H9 (cell line): ENCODE results near the gene GPR161. TPM values are rescaled to one million over a fixed set of nuclear protein-coding genes. Genes with fewer than 3 reads are reported as not detected.

Experiments
- DNase-seq: peaks from one replicate; pipeline ENCODE4 v3.0.0-alpha.2; 2017
- H2AFZ ChIP-seq: one replicate; pipeline ENCODE4 v1.6.1; 2013; ENCODE audit warnings: mild to moderate bottlenecking, low read length, control low read depth, moderate library complexity
- H2AK5ac ChIP-seq: 2 replicates; pipeline ENCODE4 v1.6.1; 2013; ENCODE audit warnings: low read length, control low read depth, mixed read lengths; ENCODE audit not compliant: insufficient read length
- H2BK120ac ChIP-seq: one replicate; pipeline ENCODE4 v1.6.1; 2013; ENCODE audit warnings: low read depth, mild to moderate bottlenecking, low read length, control low read depth, inconsistent platforms; ENCODE audit not compliant: poor library complexity, severe bottlenecking
- H2BK12ac ChIP-seq: 2 replicates; pipeline ENCODE4 v1.6.1; 2013; ENCODE audit warnings: low read length, control low read depth, mixed read lengths, low read depth; ENCODE audit not compliant: insufficient read length
- H2BK15ac ChIP-seq: 2 replicates; pipeline ENCODE4 v1.6.1; 2013; ENCODE audit warnings: low read depth, low read length, control low read depth
- H2BK20ac ChIP-seq: one replicate; pipeline ENCODE4 v1.6.1; 2013; ENCODE audit warnings: low read depth, mild to moderate bottlenecking, low read length, control low read depth, inconsistent platforms; ENCODE audit not compliant: poor library complexity, severe bottlenecking
- H2BK5ac ChIP-seq: 2 replicates; pipeline ENCODE4 v1.6.1; 2013; ENCODE audit warnings: low read length, control low read depth, mixed read lengths; ENCODE audit not compliant: insufficient read length
- H3K14ac ChIP-seq: 2 replicates; pipeline ENCODE4 v1.6.1; 2013; ENCODE audit warnings: low read length, control low read depth; ENCODE audit not compliant: insufficient read depth
- H3K18ac ChIP-seq: 2 replicates; pipeline ENCODE4 v1.6.1; 2013; ENCODE audit warnings: low read depth, mild to moderate bottlenecking, mixed read lengths, low read length, control low read depth; ENCODE audit not compliant: insufficient read length
- H3K23ac ChIP-seq: 2 replicates; pipeline ENCODE4 v1.6.1; 2013; ENCODE audit warnings: low read length, control low read depth, mixed read lengths, low read depth; ENCODE audit not compliant: insufficient read length
- H3K23me2 ChIP-seq: 2 replicates; pipeline ENCODE4 v1.6.1; 2013; ENCODE audit warnings: low read depth, mild to moderate bottlenecking, mixed read lengths, low read length, control low read depth; ENCODE audit not compliant: insufficient read length, poor library complexity, severe bottlenecking
- H3K27ac ChIP-seq: 2 replicates; pipeline ENCODE4 v1.5.1; 2013; ENCODE audit warnings: low read length, control low read depth, mixed read lengths, low read depth; ENCODE audit not compliant: insufficient read length
- H3K27me3 ChIP-seq: 2 replicates; pipeline ENCODE4 v1.6.1; 2013; ENCODE audit warnings: low read length, control low read depth, inconsistent platforms; ENCODE audit not compliant: insufficient read depth
- H3K4ac ChIP-seq: 2 replicates; pipeline ENCODE4 v1.6.1; 2013; ENCODE audit warnings: low read depth, mild to moderate bottlenecking, control low read depth, inconsistent platforms, low read length, moderate library complexity
- H3K4me1 ChIP-seq: 2 replicates; pipeline ENCODE4 v1.6.1; 2013; ENCODE audit warnings: low read length, control low read depth, inconsistent platforms; ENCODE audit not compliant: insufficient read depth
- H3K4me2 ChIP-seq: 2 replicates; pipeline ENCODE4 v1.6.1; 2013; ENCODE audit warnings: low read length, control low read depth, mixed read lengths; ENCODE audit not compliant: insufficient read length, insufficient read depth
- H3K56ac ChIP-seq: 2 replicates; pipeline ENCODE4 v1.6.1; 2013; ENCODE audit warnings: low read depth, mild to moderate bottlenecking, mixed read lengths, low read length, control low read depth; ENCODE audit not compliant: insufficient read length
- H3K79me1 ChIP-seq: 2 replicates; pipeline ENCODE4 v1.6.1; 2013; ENCODE audit warnings: low read depth, mild to moderate bottlenecking, moderate library complexity, low read length, control low read depth, inconsistent platforms; ENCODE audit not compliant: insufficient read depth, poor library complexity, severe bottlenecking
- H3K79me2 ChIP-seq: 2 replicates; pipeline ENCODE4 v1.6.1; 2013; ENCODE audit warnings: low read length, control low read depth, inconsistent platforms; ENCODE audit not compliant: insufficient read depth
- H3K9ac ChIP-seq: 2 replicates; pipeline ENCODE4 v1.6.1; 2013; ENCODE audit warnings: low read length, control low read depth, mixed read lengths; ENCODE audit not compliant: insufficient read length; ENCODE audit errors: extremely low read depth
- H3K9me3 ChIP-seq: one replicate; pipeline ENCODE4 v1.6.1; 2013; ENCODE audit warnings: low read depth, low read length, inconsistent platforms; ENCODE audit not compliant: control insufficient read depth
- H3T11ph ChIP-seq: one replicate; pipeline ENCODE4 v1.6.1; 2013; ENCODE audit warnings: mild to moderate bottlenecking, low read length, control low read depth, inconsistent platforms
- H4K20me1 ChIP-seq: one replicate; pipeline ENCODE4 v1.6.1; 2013; ENCODE audit not compliant: control insufficient read depth, insufficient read length, insufficient read depth
- H4K5ac ChIP-seq: 2 replicates; pipeline ENCODE4 v1.6.1; 2013; ENCODE audit warnings: low read depth, mild to moderate bottlenecking, mixed read lengths, low read length, control low read depth; ENCODE audit not compliant: insufficient read length
- H4K8ac ChIP-seq: replicated peaks from 2 replicates; pipeline ENCODE4 v1.6.1; 2013; ENCODE audit warnings: low read length, control low read depth, mixed read lengths, low read depth; ENCODE audit not compliant: insufficient read length
- H4K91ac ChIP-seq: 2 replicates; pipeline ENCODE4 v1.6.1; 2013; ENCODE audit warnings: low read depth, mild to moderate bottlenecking, moderate library complexity, mixed read lengths, low read length, control low read depth; ENCODE audit not compliant: insufficient read length
- H3K27ac Mint-ChIP-seq, 3 experiments: 2 replicates in 2 of 3; 3 replicates in 1 of 3; pipeline ENCODE4 v1.8.0; 2020 to 2021; ENCODE audit warnings: mixed read lengths in 3 of 3, mild to moderate bottlenecking in 1 of 3, moderate library complexity in 1 of 3
- H3K27me3 Mint-ChIP-seq: 2 replicates; pipeline ENCODE4 v1.8.0; 2021; ENCODE audit warnings: low read depth, mild to moderate bottlenecking, moderate library complexity, mixed read lengths
- H3K36me3 Mint-ChIP-seq, 3 experiments: 2 replicates in 2 of 3; 3 replicates in 1 of 3; pipeline ENCODE4 v1.8.0; 2020 to 2021; ENCODE audit warnings: low read depth in 3 of 3, mixed read lengths in 3 of 3; ENCODE audit not compliant: insufficient read depth in 1 of 3
- H3K4me1 Mint-ChIP-seq, 2 experiments: 2 replicates each; pipeline ENCODE4 v1.8.0; 2020; ENCODE audit warnings: mixed read lengths in 2 of 2
- H3K4me3 Mint-ChIP-seq, 2 experiments: 2 replicates in 1 of 2; 3 replicates in 1 of 2; pipeline ENCODE4 v1.8.0; 2020 to 2021; ENCODE audit warnings: mild to moderate bottlenecking in 2 of 2, mixed read lengths in 2 of 2, moderate library complexity in 1 of 2
- H3K9me3 Mint-ChIP-seq, 2 experiments: 2 replicates in 1 of 2; 3 replicates in 1 of 2; pipeline ENCODE4 v1.8.0; 2020; ENCODE audit warnings: mild to moderate bottlenecking in 2 of 2, mixed read lengths in 2 of 2, moderate library complexity in 1 of 2
- WGBS: extraction: QIAGEN DNeasy Blood & Tissue Kit; methylation state at CpG from one replicate; pipeline ENCODE4 v1.1.7; 2013; ENCODE audit warnings: missing lambda C conversion rate, low lambda C conversion rate, mixed read lengths; ENCODE audit not compliant: insufficient read length; ENCODE audit errors: extremely low coverage; 5-methylcytosine and 5-hydroxymethylcytosine counted together
- total RNA-seq: library from RNA; stranded (reverse); gene quantifications from 2 replicates; pipeline ENCODE4 v1.2.1, GENCODE V29; 2021
- TF ChIP-seq, protein P1 (sequence below): fragments of 200-600 bp; sonication (generic); conservative IDR thresholded peaks from 3 replicates; pipeline ENCODE4 v1.8.0; 2021; ENCODE audit warnings: antibody characterized with exemption, mild to moderate bottlenecking

GPR161 gene
- total RNA-seq, 1 experiment from 2014 or later = 10.6 TPM

DNA sequence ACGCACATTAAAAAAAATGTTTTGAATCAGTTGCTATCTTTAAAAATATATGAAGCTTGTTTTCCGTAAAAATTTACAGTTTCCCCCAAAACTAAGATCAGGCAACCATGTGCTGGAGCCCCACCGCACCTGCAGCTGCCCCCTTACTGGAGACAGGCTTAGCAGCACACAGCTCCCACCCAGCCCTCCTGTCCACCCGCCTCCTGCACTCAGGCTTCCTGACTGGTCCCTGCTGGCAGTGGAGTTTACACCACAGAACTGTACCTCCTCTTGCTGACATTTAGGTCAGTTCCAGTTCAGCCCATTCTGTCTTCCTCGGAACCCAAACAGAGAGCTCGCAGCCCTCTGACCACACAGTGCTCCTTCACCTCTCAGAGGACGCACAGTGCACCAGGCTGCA is 2.1 kb downstream of the GPR161 start:
- Histone ChIP-seq H4K20me1 (no peaks in the 10 kb centered on the region), H3K4ac (no peak overlapping the region), H3K9me3 (no peaks in the 10 kb centered on the region), H2BK12ac (no peak overlapping the region), H3K56ac (no peak overlapping the region), H2AFZ (no peak overlapping the region), H3K18ac (no peak overlapping the region), H4K8ac (no peak overlapping the region), H3K79me2 (no peaks in the 10 kb centered on the region), H3T11ph (no peak overlapping the region), H3K9ac (no peak overlapping the region), H3K27ac (no peak overlapping the region), H2BK120ac (no peak overlapping the region), H3K23ac (no peak overlapping the region), H2BK15ac (no peak overlapping the region), H4K5ac (no peak overlapping the region), H2BK20ac (no peak overlapping the region), H2BK5ac (no peak overlapping the region), H3K79me1 (no peaks in the 10 kb centered on the region), H4K91ac (no peak overlapping the region), H3K14ac (no peak overlapping the region), H2AK5ac (no peak overlapping the region), H3K4me1 (peaks cover 4% of the 10 kb centered on the region), H3K4me2 (peak overlapping the region; percentile 70), H3K27me3 (peaks cover 2% of the 10 kb centered on the region; the same call in 1 of the 2 replicates), H3K23me2 (peaks cover 15% of the 10 kb centered on the region)
- Mint-ChIP-seq H3K27me3 (peaks cover 35% of the 10 kb centered on the region), H3K4me3 (peak overlapping the region; percentile 72 to 92), H3K27ac (no peak overlapping the region), H3K4me1 (peaks cover 31 to 39% of the 10 kb centered on the region in 2 experiments), H3K9me3 (no peaks in the 10 kb centered on the region; a peak in 2 of 5 replicates), H3K36me3 (peaks cover 2 to 14% (median 7%) of the 10 kb centered on the region in 3 experiments; a peak in 4 of 7 replicates)
- TF ChIP-seq, protein P1, sequence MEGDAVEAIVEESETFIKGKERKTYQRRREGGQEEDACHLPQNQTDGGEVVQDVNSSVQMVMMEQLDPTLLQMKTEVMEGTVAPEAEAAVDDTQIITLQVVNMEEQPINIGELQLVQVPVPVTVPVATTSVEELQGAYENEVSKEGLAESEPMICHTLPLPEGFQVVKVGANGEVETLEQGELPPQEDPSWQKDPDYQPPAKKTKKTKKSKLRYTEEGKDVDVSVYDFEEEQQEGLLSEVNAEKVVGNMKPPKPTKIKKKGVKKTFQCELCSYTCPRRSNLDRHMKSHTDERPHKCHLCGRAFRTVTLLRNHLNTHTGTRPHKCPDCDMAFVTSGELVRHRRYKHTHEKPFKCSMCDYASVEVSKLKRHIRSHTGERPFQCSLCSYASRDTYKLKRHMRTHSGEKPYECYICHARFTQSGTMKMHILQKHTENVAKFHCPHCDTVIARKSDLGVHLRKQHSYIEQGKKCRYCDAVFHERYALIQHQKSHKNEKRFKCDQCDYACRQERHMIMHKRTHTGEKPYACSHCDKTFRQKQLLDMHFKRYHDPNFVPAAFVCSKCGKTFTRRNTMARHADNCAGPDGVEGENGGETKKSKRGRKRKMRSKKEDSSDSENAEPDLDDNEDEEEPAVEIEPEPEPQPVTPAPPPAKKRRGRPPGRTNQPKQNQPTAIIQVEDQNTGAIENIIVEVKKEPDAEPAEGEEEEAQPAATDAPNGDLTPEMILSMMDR = no peak
- no peak for DNase-seq
- WGBS = no CpG with 5 or more reads among the region's 7 CpGs
